GM19328 (cell line): ENCODE measurements around the gene PRICKLE2.
"Not testable (repeated sequence)": the region's sequence is repeated elsewhere in the genome, so short reads cannot be mapped to it uniquely, and the experiment has no call there.

Source experiments
- ATAC-seq: cut with Tn5 transposase; IDR thresholded peaks from one replicate; pipeline ENCODE4 v1.9.1; 2021; ENCODE audit warnings: mild to moderate bottlenecking, moderate library complexity; ENCODE audit not compliant: unreplicated experiment

PRICKLE2 gene

DNA sequence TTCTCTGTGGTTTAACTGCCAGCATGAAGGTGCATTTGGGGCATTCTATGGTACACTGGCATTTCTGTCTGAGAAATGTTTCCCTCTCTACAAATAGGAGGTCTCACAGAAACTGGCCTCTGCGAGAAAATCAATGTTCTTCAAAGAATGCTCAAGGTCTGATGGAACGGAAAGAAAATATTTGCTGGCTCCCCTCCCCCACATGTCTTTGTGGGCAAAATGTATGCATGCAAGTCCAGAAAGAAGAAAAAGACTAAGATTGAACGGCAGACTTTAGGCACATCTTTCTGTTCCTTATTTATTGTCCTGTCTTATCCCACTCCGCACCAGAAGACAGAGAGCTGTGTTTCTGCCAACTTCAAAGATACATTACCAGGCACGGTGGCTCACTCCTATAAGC lies 118.1 kb downstream of the PRICKLE2 start:
- no peak for ATAC-seq

DNA sequence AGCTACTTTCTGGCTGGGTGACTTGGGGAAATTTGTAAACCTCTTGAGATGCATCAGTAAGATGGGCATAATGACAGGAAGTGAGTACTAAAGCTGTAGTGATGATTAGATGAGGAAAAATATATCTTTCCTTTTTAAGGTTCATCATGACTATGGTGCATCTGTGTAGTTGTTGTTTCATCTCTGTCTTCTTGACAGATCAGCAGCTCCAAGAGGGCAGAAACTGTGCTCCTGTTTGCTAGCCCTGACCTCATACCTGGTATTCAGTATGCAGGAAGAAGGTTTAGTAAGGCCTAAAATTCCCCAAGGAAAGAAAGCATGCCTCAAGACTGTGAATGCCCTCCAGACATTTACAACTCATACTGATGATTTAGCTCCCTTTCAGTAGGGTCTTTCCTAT lies 119.5 kb downstream of the PRICKLE2 start:
- no peak for ATAC-seq

DNA sequence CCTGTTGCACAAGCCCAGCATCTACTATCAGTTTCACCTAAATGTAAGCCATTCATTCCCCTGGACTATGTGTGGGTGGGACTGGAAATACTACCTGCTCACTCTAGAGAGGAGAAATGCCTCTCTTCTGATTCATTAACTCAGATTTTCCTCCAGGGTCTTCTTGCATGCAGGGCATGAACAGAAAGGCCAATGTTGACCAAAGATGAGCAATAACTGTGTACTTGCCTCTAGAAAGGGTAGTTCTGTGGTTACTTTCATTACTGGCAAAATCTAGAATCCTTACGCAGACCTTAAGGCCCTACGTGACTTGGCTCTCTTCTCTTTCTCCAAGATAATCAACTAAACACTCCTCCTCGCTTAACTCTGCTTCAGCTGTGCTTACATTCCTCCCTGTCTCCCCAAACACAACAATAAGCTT lies 120.6 kb downstream of the PRICKLE2 start:
- no peak for ATAC-seq

DNA sequence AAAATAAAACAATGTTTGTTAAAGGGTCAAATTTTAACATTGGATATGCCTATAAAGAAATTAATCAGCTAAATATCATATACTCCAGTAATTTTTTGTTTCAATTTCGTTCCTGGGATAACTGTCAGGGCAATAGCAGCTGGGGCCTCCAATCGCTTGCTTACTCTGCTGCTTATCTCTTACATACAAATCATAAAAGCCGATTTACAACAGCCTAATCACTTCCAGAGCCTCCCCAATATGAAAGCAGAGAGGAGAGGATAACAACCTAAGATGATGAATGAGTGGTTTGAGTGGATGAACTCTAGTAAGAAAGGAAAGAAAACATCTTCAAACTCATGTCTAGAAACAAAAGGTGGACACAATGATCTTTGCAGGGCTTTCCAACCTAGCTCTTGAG lies 121.3 kb downstream of the PRICKLE2 start:
- ATAC-seq = no peak

DNA sequence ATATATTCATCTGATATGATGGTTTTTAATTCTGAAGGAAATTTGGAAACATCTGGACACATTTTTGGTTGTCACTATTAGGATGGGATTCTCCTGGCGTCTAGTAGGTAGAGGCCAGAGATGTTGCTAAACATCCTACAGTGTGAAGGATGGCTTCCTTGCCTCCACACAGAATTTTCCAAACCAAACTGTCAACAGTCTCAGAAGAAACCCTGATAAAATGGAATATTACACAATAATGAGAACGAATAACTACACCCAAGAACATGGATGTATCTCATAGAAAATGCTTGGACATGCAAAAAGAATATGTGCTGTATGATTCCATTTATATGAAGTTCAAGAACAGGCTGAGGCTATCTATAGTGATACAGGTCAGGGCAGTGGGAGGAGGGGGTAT lies 122.1 kb downstream of the PRICKLE2 start:
- ATAC-seq = no peak

DNA sequence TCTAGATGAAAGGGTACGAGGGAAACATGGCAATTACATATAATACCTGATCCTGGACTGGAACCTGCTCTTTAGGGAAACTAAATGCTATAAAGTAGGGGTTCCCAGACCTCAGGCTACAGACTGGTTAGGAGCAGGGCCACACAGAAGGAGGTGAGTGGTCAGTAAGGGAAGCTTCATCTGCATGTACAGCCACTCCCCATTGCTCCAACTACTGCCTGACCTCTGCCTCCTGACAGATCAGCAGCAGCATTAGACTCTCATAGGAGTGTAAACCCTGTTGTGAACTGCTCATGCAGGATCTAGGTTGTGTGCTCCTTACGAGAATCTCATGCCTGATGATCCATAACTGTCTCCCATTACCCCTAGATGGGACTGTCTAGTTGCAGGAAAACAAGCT lies 123.1 kb downstream of the PRICKLE2 start:
- ATAC-seq = no peak

DNA sequence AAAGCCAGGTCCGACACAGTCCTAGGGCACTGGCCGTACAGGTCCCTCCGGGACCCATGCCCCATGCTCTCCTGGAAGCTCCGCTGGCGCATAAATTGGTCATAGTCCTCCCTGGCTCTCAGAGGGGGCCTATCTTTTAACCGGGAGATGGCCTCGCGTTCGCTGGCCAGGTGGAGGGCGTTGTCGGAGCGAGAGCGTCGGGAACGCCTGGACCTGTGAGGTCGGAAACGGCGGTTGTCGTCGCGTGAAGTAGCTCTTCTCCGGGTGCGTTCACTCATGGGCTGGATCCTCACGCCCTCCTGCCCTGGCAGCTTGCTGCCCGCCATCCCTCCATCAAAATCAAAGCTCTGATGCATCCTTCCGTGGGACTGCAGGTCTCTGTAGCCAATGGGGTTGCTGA lies 126.0 kb downstream of the PRICKLE2 start:
- no peak for ATAC-seq

DNA sequence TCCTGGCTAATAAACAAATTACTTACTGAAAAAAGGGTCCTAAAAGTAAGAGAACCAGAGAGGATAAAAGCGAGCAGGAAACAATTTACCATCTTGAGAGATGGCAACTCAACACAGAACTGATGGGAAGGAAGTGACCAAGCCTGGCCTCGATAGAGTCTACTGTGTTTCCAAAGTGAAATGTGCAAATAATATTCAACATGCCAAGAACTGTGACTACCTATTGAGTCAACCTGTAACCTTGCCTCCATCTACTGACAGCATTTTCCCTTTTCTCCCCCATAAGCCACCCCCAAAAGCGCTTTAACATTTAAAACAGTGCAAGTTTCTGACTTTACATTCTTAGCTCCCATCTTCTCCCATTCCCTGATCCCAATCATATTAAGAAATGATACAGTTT lies 126.6 kb downstream of the PRICKLE2 start:
- no peak for ATAC-seq

DNA sequence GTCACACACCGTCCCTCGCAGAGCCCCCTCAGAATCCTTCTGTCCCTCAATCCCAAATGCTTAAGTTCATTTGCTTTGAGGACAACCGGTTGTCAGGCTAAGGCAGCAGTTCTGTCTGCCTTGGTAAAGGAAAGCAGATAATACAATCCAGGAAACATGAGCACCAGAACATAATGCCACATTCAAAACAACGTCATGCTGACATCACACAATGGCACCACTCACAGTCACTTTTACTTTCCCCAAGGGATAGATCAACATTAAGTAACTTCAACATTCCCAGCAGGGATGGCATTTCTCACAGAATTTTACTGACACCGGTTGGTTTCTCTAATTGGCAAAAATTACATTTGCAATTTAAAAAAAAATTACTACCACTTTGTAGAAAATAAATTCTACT lies 127.3 kb downstream of the PRICKLE2 start:
- ATAC-seq = no peak

DNA sequence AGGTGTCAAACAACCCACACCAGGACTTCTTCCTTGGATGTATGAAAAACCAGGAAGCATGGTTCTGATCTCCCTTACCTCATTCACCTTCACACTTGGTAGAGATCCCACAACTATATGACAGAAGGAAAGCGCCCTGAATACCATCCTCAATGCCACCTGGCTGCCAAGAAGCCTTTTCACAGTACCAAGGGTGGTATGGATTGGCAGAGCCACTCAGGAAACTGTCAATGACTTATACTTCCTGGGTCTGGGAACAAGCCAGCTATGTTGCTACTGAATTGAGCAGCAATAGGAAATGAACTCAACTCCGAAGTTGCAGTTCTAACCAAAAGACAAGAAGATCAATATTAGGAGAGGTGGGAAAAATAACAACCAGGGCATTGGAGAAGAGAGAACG lies 129.5 kb downstream of the PRICKLE2 start:
- ATAC-seq = no peak

DNA sequence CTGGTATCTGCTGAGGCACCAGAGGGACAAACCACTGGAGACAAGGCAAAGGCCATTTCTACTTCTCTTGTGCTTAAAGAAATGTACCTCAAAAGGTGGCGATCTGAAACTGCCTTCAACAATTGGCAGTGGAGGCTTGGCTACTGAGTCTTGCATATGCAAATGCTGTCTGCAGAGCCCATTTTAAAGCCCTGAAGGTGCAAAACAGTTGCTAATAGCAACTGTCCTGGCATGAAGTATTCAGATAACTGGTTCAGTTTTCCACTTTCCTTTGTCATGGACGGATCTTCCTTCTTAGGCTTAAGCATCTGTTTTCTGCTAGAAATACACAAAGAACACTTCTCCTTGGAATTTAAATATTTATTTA lies 130.6 kb downstream of the PRICKLE2 start:
- no peak for ATAC-seq

DNA sequence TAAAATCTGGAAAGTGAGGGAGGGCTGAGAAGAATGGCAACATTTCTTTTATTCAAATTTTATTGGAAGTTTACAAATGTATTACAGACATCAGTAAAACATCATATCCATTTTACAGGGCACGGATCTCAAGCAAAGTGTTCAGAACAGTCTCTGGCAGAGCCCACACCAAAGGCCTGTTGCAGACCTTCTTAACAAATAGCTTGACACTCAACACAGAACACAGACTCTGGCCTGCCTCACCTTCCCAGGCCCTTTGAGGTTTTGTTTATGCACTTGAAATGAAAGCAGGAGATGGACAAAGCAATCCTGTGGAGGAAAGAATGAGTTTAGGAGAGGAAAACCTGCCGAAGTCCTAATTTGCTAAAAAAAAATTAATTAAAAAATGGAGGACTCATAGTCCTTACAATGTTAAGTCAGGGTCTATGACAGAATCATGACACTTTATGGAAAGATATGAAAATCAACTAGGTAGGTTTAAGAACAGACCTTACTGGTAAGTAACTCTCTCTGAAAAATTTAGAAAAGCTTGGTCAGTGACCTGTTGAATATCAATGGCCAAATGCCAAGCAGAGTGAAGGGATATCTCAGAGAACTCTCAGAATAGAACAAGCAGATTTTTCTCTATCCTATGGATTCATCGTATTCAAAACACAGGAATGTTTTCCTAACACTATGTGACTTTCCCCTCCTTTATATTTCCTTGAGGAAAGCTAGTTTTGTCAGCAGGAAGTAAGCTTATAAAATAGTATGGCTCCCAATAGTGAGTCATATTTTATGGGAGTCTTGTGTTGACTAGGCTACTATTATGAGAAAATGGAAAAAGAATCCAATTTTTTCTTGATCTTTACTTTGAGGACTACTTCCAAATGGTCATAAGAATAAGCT lies 131.2 kb downstream of the PRICKLE2 start:
- ATAC-seq = no peak

DNA sequence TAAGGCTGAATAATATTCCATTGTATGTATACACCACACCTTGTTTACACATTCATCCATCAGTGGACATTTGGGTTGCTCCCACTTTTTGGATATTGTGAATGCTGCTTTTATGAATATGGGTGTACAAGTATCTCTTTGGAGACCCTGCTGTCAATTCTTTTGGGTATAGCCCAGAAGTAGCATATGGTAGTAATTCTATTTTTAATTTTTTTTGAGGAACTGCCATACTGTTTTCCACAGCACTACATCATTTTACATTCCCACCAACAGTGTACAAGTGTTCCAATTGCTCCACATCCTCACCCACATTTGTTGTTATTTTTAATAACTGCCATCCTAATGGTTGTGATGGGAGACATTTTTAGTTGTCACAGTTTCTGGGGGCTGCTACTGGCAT lies 132.1 kb downstream of the PRICKLE2 start:
- ATAC-seq = no peak

DNA sequence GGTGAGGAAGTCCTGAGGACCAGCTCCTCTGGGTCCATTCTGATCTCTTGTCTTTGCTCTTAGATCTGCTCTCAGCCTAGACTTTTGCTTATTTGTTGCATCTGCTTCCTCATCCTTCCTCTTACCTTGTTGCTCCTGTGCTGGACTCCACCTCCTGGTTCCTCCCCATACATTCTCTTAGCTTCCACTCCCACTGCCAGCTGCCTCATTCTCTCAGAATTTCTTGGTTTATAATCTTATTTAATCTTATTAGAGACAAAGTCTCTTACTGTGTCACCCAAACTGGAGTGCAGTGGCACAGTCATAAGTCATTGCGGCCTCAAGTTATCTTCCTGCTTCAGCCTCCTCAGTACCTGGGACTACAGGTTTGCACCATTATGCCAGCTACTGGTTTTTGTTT lies 133.8 kb downstream of the PRICKLE2 start:
- ATAC-seq = no peak

DNA sequence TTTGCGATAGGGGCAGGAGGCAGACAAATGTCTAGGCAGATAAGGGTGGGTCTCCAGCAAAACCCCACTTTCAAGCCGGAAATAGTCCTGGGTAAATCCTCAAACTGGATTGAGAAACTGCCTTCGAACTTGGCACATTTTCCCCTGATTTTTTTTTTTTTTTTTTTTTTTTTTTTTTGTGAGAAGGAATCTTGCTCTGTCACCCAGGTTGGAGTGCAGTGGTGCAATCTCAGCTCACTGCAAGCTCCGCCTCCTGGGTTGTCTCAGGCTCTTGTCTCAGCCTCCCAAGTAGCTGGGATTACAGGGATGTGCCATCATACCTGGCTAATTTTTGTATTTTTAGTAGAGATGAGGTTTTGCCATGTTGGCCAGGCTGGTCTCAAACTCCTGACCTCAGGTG lies 135.9 kb downstream of the PRICKLE2 start:
- not testable (repeated sequence) for ATAC-seq

DNA sequence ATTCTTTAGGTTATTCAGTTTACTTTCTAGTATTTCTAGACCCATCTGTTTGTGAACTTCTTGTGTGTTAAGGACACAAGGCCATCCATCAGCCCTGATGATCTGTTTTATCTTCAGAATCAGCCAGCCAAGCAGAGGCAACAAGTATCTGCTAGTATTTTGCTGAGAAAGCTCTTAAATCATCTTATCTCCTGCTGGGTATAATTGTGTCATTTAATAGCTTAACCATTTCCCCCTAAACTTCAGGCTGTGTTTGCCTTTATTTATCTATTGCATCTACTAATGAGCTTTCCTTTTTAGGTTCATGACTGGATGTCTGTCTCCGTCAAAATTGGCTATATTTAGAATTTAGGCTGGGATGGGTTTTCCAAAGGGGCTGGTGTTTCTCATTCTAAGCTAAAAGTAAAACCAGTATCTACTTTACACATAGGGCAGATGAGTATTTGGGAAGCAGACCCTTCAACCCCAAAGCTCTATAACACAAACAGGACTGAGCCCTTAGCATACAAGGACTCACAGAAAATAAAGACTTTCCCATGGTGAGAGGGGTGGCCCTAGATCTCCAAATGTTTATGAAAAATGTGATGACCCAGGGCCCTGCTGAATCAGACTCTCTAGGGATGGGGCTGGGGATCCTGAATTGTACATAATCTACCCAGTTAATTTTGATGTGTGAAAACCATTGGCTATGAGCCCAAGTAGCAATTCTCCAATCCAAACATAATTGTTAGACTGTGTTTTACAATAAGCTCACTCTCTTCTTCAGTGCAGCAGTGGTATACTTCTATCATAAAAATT lies 136.7 kb downstream of the PRICKLE2 start:
- no peak for ATAC-seq

DNA sequence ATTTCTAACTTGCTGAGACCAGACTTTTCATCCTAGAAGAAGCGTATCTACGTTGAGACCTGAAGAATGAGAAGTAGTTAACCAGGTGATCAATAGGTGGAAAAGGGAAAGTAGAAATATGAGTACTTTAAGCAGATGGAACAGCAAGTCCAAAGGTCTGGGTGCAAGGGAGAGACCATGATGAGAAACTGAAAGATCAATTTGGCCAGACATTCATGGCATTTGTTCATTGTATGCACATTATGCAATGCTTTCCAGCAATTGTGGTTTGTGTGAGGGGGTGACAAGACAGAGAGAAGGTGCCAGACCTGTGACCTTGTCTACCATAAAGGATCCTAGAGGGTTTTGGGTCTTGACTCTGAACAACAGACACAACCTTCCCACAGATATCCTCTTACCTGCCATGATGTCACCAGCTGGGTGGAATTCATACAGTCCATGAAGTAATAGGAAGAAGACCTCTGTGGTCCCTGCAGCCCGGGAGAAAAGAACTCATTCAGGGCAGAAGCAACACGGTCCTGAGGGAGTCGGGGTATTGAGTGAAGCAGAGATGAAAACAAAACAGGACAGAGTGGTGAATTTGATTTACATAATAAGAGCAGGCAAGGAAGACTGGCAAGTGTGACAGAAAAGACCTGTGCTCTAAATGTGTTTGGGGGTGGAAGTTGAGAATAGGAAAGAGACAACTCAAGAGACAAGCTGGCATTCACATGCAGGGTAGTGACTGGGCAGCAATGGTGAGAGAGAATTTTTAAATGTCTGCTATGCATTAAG lies 138.6 kb downstream of the PRICKLE2 start:
- ATAC-seq = no peak

DNA sequence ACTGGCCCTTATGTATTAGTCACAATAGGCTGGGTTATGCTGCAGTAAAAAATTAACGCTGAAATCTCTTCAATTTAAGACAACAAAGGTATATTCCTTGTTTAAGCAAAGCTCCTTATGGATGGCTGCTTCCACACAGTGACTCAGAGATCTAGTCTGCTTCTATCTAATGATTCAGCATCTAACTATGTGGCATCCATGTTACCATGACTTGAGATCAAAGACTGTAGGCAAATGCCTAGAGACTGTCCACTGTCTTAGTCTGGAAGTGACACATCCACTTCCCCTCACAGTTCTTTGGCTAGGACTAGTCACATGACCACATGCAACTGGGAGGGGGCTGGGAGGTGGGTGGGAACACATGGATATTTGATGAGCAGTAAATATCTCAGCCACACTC lies 140.6 kb downstream of the PRICKLE2 start:
- no peak for ATAC-seq

DNA sequence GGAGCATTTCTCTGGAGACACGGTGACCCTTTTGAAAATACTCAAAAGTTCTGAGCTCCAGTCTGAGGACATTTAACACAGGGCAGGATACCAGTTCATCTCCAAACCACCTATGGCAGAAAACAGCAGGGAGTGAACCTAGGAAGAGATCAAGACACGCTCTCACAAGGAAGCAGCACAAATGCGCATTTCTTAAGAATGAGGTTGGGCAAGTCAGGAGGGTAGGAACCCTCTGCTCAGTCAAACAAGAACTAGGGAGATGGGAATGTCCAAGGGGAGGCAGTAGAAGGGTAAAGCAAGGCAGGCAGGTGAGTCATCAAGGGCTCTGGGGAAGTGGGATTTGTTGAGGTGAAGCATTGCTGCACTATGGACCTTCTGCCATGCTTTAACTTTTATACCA lies 141.7 kb downstream of the PRICKLE2 start:
- no peak for ATAC-seq

DNA sequence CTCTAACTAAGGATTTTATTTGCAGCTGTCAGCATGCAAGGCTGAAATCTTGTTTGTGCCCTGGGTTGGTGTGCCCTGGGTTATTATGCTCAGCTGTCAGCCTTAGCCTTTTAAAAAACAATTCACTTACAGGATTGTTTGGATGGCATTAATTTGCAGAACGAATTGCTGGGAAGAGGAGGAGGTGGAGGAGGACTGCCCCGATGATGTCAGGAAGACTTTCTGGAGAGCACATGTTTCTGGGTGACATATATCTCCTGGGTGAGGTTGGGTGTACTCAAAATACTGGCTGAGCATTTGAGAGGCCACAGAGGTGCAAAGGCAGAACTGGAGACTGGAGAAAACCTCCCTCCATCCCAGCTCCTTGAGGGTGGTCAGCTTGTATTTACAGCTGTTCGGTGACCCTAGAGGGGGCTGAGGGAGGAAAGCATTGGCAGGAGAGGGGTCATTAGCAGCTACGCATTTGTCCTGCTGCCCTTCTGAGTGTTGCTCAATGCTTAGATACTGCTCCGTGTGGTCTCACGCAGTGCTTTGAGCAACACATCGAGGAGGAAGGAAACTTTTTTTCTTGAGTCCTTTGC lies 142.2 kb downstream of the PRICKLE2 start:
- no peak for ATAC-seq

DNA sequence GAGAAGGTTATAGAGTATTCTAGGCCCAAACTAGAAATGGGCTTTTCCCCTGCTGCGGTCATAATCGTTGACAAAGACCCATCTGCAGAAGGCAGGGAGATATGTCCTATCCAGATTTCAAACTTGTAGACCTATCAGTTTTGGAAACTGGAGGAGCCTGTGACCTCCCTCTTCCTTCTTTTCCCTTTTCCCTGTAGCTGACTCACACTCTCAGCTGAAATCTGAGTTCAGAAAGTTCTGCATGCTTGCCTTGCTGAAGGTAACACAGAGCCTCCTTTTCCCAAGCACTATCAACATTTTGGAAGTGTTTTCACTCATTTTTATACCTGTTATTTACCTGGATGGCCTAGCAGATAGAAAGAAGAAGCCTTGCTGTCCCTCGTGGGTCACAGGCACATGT lies 142.9 kb downstream of the PRICKLE2 start:
- no peak for ATAC-seq
